ENCODE results near the gene NSFL1C.

Gene NSFL1C

DNA sequence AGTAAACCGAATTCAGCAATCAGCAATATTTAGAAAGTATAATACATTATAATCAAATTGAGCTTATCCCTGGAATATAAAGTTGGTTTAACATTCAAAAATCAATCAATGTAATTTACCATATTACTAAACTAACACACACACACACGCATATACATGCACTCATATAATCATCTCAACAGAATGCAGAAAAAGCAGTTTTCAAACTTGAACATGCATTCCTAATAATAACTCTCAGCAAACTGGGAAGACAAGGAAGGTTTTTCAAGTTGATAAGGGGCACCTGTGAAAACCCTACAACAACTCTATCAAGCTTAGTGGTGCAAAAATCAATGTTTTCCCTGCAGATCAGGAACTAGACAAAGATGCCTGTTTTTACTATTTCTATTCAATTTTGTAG, 19.9 kb upstream of the NSFL1C start:
- no peak for DNase-seq (ENCODE audit: low read depth in 3 of 3, low spot score in 1 of 3)

DNA sequence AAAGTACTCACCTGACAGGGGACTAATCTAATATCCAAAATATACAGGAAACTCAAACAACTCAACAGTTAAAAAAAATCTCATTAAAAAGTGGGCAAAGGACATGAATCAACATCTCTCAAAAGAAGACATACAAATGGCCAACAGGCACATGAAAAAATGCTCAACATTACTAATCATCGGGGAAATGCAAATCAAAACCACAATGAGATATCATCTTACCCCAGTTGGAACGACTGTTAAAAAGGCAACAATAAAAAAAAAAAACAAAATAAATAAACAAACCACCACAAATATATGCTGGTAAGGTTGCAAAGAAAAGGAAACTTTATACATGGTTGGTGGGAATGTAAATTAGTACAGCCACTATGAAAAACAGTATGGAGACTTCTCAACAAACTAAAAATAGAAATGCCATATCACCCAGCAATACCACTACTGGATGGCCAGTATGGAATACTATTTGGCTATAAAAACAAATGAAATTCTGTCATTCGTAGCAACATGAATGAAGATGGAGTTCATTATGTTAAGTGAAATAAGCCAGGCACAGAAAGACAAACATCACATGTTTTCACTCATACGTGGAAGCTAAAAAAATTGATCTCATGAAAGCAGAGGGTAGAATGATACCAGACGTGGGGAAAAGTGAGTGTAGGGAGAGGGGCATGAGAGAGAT, 17.9 kb upstream of the NSFL1C start:
- DNase-seq (ENCODE audit: low read depth in 3 of 3, low spot score in 1 of 3), result no peak

DNA sequence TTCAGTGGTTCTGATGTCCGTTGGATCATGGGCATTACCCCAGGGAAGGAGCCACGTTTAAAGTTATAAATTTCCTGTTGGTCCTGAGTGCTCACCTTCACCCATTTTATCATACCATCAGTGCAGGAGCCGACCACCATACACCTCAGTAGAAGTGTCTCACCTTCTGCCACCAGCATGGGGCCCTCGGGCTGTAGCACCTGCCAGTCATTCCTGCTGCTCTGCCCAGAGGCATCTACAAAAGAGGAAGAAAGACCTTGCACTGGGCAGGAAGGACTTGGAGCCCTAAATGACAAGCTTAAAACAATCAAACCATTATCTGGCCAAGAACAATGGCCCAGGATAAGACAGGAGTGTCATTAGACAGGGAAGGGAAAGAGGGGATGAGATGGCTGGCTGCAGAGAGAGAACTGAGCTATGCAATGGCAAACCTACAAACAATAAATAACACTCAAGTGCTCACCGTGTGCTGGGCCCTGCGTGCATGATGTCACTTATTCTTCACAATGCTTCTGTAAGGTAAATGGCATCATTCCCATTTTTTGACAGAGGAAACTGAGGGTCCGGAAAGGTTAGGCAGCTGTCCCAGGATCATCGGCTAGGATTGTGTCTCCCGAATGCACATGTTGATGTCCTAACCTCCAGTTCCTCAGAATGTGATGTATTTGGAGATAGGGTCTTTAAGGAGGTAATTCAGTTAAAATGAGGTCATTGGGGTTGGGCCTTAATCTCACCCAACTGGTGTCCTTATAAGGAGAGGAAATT, 13.4 kb upstream of the NSFL1C start:
- no peak for DNase-seq (ENCODE audit: low read depth in 3 of 3, low spot score in 1 of 3)

DNA sequence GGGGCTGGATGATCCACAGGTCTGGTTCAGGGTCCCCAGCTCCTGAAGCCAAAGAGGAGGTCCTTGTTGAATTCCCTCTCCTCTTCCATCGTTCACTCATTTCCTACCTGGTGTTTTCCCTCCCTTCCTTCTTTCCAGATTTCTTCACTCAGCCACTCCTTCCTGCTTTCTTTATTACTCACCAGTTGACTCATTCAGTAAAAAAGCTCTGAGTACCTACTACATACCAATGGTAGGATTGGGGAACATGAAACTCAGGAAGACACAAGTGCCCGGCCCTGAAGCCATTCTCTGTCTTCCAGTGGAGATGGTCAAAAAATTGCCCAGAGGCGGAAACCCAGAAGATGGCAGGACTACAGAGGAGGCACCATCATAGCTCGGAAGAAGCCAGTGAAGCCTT, 11.9 kb upstream of the NSFL1C start:
- no peak for DNase-seq (ENCODE audit: low read depth in 3 of 3, low spot score in 1 of 3)

DNA sequence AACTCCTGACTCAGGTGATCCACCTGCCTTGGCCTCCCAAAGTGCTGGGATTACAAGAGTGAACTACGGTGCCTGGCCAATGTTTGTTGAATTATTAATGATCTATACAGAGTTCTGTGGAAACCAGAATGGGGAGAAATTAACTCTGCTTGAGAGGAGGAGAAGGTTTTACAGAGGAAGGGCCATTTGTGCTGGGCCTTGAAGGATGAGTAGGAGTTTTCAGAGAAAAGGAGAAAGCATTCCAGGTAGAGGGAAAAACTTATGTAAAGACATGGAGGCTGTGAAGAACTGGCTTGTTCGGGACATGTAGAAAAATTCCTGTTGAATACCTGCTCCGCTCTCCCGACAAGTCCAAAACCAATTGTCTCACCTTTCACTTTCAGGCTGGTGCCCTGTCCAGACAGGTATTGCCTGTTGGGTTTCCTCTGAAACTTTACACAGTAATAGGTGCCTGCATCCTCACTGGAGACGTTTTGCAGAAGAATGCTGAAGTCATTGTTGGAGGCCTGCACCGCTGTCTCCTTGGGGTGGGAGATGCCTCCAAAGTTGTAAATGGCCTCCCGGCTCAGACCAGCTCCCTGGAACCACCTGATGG, 11.3 kb upstream of the NSFL1C start:
- no peak for DNase-seq (ENCODE audit: low read depth in 3 of 3, low spot score in 1 of 3)

DNA sequence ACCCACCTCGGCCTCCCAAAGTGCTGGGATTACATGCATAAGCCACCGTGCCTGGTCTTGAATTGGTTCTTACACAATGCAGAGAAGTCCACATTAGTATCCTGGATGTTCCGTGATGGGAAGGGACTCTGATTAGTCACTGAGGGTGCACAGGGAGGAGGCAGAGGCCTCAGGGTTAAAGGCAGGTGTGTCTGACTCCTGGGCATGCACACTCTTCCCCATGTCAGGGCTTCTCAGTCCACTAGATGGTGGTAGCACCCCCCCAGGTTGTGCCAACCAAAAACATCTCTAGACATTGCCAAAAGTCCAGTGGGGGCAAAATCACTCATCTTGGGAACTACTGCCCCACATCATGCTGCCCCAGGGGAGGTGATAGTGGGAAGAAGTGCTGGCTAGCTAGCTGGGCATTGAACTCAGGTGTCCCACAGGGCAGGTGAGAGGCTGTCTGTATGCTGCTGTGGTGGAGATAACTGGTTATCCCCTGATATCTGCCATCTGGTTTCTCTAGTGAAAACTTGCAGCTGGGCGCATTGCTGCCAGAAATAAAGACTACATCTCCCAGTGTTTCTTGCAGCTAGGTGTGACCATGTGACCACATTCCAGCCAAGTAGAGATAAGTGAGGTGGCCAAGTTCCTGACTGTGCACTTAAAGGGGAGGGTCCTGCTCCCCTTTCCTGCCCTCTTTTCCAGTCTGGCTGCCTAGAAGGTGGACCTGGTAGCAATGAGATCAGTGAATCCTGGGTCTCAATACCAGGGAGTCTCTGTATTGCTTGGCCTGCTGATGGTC, 8.4 kb upstream of the NSFL1C start:
- no peak for DNase-seq (ENCODE audit: low read depth in 3 of 3, low spot score in 1 of 3)

DNA sequence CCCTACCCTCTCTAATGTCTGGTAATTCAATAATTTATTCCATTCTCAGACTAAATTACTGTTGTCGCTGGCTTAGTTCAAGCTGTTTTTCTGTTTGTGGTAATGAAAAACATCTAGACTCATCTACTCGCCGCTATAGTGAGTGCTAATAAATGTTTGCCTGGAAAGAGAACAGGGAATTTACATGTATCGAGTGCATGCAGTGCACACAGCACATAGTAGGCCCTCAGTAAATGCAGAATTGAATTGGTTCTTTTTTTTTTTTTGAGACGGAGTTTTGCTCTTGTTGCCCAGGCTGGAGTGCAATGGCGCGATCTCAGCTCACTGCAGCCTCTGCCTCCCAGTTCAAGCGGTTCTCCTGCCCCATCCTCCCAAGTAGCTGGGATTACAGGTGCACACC, 7.7 kb upstream of the NSFL1C start:
- DNase-seq (ENCODE audit: low read depth in 3 of 3, low spot score in 1 of 3), result no peak

DNA sequence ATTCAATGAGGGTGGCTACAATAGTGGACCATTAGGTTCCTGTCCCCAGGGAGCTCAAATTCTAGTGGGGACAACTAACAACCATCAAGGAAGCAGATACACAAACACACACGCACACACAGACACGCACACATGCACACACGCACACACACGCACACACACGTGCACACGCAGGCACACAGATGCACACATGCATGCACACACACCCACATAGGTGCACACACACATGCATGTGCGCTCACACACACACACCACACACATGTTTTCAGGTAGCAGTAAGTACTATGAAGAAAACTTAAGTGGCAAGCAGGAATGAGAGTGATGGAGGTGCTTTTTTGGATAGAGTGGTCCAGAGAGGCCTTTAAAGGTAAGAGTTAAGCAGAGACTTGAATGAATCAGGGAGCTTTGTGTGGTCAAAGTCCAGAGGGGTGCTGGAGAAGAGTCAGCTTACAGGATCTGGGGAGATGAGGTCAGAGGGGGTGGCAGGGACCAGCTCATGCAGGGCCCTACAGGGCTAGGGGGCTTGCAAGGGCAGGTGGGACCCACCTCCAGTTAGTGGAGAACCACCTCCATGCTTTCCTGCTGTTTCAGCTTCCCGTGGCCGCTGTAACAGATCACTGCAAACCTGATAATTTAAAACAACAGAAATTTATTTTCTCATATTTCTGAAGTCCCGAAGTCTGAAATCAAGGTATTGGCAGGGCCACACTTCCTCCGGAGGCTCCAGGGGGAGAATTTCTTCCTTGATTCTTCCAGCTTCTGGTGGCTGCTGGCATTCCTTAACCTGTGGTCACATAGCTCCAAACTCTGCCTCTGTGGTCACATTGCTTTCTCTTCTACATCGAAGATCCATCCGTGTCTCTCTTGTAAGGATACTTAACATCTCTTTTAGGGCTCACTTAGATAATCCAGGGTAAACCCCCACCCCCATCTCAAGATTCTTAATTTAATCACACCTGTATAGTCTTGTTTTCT, 6.9 kb upstream of the NSFL1C start:
- no peak for DNase-seq (ENCODE audit: low read depth in 3 of 3, low spot score in 1 of 3)

DNA sequence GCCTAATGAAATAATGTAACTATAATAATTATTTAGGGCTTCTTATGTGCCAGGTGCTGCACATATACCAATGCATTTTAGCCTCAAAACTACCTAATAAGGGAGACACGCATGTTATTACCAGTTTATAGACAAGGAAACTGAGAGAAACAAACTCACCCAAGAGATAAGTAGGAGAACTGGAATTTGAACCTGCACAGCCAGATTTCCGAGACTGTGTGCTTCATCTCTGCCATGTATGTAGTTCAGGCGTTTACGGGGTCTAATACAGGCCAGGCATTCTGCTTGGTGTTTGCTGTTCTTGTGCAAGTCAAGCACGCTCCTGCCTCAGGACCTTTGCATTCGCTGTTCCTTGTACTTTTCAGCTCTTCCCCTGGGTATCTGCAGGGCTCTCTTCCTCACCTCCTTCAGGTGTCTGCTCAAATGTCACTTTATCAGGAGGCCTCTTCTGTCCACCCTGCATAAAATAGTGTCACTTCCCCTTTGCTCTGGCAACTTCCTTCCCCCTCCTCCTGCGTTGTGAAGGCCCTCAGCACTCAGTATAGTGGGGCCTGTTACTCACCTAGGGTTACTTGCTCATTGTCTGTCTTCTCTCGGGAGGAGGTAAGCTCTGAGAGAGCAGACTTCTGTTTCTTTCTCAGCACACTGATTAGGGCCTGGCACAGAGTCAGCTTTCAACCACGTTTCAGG, 6.1 kb upstream of the NSFL1C start:
- DNase-seq (ENCODE audit: low read depth in 3 of 3, low spot score in 1 of 3), result no peak

DNA sequence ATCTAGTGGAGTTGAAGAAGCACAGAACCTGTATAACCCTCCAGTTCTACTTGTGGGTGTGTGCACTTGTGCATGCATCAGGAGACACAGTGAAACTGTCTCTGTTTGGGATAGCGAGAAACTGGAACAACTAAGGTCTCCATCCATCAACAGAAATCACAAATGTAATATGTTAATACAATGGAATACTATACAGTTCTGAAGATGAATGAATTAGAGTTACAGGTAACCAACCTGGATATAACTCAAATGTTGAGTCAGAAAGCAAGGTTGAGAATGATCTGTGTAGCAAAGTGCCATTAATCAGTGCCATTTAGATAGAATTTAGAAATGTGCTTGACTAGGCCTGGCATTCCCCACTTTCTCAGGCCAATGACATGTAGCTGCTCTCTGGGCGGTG, 4.6 kb upstream of the NSFL1C start:
- no peak for DNase-seq (ENCODE audit: low read depth in 3 of 3, low spot score in 1 of 3)

DNA sequence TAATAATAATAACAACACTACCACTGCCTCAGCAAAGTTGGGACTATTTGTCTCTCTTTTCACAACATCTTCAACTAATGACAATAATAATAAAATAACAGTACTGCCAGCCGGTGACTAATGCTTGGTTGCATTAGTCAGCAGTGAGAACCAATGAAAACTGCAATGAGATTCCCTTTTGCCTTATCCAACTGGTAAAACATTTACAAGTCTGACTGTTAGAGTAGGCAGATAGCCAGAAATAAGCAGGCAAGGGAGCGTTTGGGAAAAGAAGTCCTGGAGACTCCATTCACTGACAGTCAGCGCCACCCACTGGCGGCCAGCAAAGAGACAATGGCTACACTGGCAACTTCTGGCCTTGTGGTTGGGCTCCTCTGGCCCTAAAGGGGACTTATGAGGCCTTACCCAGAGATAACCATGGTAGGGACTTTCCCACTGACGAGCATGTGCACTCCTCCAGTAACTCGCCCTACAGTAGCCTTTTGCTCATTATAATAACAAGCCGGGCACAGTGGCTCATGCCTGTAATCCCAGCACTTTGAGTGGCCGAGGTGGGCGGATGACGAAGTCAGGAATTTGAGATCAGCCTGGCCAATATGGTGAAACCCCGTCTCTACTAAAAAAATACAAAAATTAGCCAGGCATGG, 3.4 kb upstream of the NSFL1C start:
- DNase-seq (ENCODE audit: low read depth in 3 of 3, low spot score in 1 of 3), result no peak

DNA sequence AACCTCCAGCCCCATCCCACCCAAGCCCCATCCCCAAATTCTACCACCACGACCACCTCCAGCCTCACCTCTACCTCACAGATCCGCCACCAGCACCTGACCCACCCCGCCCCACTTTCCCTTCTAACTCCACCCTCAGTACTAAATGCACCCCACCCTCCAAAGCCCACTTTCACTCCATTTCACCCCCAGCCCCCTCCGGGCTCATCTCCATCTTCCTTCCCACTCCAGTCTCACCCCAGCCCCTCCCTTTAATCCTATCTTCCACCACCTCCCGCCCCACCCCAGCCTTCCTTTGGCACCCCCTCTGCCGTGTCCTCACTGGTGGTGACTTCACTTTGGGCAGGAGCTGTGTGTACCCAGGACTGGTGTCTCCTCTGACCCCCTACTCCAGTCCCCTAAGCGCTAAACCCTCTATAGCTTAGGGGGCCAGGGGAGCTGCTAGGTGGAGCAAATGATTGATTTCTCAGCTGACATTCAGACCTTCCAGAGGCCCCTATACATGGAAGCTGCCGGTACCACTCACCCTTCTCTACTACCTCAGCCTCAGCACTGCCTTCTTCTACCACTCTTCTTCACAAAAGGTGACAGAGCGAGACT, 2.8 kb upstream of the NSFL1C start:
- DNase-seq (ENCODE audit: low read depth in 3 of 3, low spot score in 1 of 3), result no peak

DNA sequence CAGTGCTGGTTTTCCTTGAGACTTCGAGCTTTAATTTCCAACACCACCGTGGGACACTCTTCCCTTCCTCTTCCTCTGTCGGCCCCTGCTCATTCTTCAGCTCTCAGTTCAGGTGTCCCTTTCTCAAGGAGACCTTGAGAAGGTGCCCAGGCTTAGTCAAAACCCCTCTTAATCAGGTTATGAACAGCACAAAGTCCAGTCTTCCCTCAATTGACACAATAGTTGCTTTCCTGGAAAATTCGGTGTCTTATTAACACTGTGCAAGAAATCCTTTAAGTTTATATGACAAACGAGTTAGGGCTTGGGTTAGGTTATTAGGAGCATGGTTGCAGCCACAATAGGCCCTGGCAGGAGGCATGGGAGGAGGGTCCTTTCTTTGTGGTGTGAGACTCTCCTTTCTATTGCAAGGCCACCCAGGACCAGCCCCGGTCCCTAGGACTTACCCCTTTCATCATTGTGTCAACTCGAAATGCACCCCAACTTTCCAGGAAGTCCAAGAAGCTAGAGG, 1.5 kb upstream of the NSFL1C start:
- DNase-seq (ENCODE audit: low read depth in 3 of 3, low spot score in 1 of 3), result no peak

DNA sequence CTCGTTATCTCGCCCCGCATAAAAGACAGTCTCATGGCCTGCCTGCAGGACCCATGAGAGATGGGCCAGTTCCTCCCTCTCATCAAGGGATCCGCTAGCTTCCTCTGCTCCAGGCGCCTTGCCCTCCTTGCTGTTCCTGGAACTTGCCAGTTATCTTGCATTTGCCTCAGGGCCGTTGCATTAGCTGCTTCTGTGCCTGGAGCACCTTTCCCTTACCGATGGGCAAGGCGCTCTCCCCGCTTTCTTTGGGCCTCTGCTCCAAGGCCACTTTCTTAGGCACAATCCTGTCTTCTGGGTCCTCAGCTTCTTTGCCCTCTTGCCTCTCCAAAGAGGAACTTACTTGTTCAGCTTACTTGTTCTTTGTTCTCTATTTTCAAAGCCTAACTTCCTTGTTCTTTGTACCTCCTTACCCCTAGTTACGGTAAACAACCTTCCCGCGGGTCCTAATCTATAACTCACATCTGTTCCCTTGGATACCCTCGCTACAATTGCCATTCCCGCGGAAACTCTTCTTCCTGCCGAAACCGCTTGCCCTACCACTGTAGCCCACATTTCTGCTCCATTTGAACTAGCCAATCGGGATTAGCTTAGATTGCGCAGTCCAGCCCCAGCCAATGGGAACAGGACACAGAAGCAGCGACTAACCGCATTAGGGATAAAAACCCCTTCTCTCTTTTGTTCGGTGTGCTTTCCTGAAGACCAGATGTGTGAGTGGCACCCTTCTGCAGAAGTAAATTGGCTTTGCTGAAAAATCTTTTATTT, 887 bp upstream of the NSFL1C start:
- DNase-seq (ENCODE audit: low read depth in 3 of 3, low spot score in 1 of 3), result no peak

DNA sequence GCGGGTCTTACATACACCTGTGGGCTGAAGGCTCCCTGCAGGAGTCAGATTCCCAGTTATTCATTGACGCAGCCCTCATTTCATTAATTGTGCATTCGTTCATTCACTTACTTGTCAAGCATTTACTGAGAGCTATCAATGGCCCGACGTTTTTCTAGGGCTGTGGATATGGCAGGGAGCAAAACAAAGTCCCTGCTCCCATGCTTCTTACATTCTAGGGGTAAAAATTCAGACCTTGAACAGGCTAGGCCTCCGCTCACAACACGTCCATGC, 369 bp upstream of the NSFL1C start:
- DNase-seq (ENCODE audit: low read depth in 3 of 3, low spot score in 1 of 3), result no peak

DNA sequence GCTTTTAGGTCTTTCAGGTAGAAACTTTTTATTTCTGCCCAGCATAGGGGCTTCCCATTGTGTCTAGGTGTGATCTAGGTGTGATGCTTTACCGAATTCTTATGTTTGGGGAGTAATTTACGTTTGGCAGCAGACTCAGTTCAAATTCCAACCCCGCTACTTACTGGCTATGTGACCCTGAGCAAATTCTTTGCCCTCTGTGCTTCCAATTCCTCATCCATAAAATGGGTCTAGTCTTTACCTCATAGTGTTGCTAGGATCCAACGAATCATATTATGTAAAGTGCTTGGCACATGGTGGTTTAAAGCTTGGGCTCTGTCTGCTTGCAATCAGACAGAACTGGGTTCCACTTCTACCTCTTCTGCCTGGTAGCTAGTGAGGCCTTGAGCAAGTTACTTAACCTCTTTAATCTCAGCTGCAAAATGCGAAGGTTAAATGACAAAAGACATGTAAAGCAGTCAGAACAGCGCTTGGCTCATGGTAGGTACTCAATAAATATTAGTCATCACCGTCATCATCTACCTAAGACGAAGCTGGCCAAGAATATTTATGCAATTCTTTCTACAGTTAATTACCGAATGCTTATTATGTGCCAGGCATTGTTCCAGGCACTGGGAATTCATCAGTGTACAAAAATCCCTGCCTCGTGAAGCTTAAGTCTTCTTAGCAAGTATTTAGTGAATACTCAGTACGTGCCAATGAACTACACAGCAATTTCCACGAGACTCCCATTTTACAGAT, 1.0 kb downstream of the NSFL1C start:
- no peak for DNase-seq (ENCODE audit: low read depth in 3 of 3, low spot score in 1 of 3)

DNA sequence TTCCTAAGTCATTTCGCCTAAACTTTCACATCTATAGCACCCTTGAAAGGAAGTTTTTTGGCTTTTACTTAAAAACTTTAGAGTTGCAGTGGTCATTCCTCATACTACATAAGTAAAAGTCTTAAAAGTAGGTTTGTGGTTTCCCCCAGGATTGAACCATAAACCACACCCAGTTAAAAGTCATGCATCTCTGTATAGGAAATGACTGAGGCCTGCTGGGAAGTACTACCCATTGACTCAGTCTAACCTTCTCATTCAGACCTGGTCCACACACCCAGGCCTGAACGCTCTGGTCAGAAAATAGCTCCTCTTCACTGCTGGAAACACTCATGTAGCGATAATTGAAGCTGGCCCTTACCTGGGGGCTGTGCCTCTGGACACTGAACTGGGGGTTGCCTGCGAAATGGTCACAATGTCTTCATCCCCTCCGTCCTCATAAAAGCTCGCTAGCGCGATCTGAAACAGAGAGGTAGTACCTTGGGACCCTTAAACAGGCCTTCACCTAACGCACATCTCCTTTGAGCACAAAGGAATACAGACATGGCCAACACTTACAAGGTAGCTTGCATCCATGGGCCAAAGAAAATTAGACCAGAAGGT, 2.6 kb downstream of the NSFL1C start:
- DNase-seq (ENCODE audit: low read depth in 3 of 3, low spot score in 1 of 3), result no peak

Data from stimulated activated CD4-positive, alpha-beta T cell treated with anti-CD3 and anti-CD28 coated beads, TNF-alpha, amount 100 ng/mL, for 1 hour (primary cell).